Activated CD4-positive, CD25-positive, alpha-beta regulatory T cell treated with anti-CD3 and anti-CD28 coated beads, Interleukin-2, amount 50 U/mL, for 72 hours (primary cell): ENCODE results near the gene AREG.

Experiments
- DNase-seq: peaks from one replicate; pipeline ENCODE4 v3.0.0; 2021

Gene AREG

GRCh38 chr4:74433541-74434172 lies 11.3 kb upstream of the AREG start:
- no peak for DNase-seq

GRCh38 chr4:74435296-74435695 lies 9.6 kb upstream of the AREG start:
- DNase-seq: no peak

GRCh38 chr4:74437866-74438265 lies 7.1 kb upstream of the AREG start:
- DNase-seq: no peak

DNA sequence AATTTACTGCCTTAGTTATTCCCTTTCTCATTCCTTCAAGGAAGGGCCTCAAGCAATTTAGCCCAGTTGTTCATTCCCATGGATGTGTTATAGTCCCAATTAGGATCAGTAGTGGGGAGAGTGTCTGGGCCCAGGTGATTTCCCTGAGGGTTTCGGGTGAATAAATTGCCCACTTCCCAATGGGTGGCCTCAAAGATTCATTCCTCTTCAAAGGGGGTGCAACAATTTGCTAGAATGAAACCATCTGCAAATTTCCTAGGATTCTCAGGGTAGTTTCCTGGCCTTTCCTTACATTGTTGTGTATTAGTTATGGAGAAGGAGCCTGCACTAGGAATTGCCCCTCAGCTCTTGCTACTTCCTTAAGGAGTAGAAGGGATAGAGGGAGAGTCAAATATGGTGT lies 6.3 kb upstream of the AREG start:
- no peak for DNase-seq

GRCh38 chr4:74439952-74440351 lies 5.0 kb upstream of the AREG start:
- no peak for DNase-seq

GRCh38 chr4:74440356-74440755 lies 4.6 kb upstream of the AREG start:
- DNase-seq: no peak

DNA sequence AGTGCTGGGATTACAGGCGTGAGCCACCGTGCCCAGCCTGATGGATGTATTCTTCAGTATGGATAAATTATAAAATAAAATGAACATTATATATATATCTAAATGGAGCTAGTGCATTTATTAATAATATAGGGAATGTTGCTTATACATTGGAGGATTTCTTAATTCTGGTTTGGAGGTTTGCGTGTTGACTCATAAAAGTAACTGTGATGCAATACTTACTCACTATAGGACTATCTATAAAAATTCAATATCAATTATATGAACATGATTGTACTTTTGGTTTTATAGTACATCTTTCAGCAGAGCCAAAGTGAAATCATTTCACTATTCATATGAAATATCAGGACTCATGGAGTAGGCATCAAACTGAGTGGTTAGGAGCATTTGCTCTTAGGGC lies 3.2 kb upstream of the AREG start:
- no peak for DNase-seq

DNA sequence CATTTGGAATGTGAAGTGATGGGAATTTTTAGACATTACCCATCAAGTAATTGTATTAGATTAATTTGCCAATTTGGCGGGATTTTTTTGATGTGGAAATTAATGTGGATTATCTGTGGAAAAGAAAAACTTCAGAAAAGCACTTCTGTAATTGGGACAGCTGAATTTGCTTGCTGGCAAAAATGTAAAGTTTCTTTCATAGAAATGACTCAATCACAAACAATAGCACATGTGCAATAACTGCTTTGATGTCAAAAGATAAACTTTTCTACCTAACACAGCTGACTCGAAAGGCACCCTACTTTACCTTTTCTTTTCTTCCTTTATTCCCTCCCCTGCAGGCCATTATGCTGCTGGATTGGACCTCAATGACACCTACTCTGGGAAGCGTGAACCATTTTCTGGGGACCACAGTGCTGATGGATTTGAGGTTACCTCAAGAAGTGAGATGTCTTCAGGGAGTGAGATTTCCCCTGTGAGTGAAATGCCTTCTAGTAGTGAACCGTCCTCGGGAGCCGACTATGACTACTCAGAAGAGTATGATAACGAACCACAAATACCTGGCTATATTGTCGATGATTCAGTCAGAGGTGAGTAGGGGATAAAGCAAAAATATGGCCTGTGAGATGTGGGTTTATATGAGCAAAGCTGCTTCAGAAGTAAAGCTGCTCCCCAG lies 1.4 kb downstream of the AREG start:
- no peak for DNase-seq

GRCh38 chr4:74446896-74447295 lies 2.0 kb downstream of the AREG start:
- no peak for DNase-seq

GRCh38 chr4:74447636-74448233 lies 2.8 kb downstream of the AREG start:
- no peak for DNase-seq

GRCh38 chr4:74449571-74450297 lies 4.8 kb downstream of the AREG start:
- no peak for DNase-seq

GRCh38 chr4:74450298-74450683 lies 5.4 kb downstream of the AREG start:
- no peak for DNase-seq

DNA sequence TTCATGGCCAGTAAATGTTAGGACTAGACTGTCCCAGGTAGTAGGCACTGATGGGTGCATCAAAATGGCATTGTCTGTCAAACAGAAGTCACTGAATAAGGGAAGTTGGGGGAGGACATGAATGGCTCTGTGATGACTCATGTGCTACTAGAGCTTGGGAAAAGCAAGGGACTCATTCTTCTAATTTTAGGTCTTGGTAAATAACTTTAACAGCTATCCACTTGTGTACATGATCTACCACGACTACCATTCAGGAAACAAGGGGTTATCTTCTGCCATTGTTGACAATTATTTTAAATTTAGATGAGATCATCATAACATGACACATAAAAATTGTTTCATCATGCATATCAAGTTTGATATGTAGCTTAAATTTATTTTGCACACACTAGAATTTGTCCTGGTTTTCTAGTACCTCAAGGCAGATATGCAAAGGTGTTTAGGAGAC lies 6.3 kb downstream of the AREG start:
- no peak for DNase-seq

GRCh38 chr4:74453037-74453635 lies 8.2 kb downstream of the AREG start:
- no peak for DNase-seq

- no peak for DNase-seq
These were observed 9.2 kb downstream of the AREG start for GRCh38 chr4:74453829-74454742.

DNA sequence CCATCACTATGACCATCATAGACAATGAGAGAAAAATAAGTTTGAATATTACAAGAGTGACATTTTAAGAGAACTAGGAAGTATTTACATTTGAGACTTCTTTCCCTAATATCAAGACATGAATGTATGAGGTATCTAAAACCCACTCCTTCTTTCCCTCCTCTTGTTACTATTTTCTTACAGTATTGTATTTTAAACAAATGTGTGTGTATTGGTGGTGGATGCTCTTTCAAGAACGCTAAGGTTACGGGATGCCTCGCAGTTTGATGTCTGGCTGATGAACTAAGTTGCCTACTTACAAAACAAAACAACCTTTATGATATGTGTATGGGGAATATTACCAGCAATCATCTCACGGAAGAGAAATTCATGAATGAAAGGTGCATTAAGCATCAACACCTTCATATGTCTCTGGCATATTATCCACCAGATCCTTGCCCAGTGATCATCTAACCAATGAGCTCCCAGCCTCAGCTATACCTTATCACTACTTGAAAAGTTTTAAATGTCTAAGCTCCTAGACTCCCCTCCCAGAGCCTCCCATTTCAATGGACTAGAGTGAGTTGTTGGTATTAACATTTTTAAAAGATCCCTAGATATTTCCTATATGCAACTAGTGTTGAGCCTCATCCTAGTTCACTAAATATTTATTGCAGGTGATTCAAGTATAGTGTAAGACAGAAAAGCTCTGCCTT lies 10.6 kb downstream of the AREG start:
- no peak for DNase-seq

DNA sequence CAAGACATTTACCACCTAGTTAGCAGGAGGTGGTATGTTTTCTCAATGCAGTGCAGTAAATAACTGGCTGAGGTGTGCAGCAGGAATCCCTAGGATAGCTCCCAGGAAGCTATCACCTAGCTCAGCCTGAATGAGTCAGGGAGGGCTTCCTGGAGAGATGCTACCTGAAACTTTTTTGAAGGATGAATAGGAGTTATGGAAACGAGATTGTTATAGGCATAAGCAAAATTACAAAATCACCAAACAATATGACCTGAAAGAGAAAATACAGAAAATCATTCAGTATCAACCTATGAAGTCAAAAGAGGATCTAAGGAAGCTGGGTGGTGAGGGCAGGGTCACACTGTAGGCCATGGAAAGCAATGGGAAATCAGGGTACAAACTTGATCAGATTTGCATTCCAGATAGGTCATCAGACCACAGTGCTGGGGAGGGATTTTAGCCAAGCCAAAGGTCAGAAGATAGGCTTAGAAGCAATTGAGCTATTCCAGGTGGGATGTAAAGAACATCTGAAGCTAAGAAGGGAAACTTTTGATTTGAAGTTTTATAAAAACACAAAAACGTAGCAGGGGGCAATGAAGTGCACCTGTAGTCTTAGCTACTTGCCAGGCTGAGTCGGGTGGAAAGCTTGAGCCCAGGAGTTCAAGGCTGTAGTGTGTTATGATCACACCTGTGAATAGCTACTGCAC lies 11.3 kb downstream of the AREG start:
- no peak for DNase-seq

- DNase-seq: no peak
These were observed 12.0 kb downstream of the AREG start for GRCh38 chr4:74456849-74457395.

- no peak for DNase-seq
These were observed 15.9 kb downstream of the AREG start for GRCh38 chr4:74460833-74461232.

DNA sequence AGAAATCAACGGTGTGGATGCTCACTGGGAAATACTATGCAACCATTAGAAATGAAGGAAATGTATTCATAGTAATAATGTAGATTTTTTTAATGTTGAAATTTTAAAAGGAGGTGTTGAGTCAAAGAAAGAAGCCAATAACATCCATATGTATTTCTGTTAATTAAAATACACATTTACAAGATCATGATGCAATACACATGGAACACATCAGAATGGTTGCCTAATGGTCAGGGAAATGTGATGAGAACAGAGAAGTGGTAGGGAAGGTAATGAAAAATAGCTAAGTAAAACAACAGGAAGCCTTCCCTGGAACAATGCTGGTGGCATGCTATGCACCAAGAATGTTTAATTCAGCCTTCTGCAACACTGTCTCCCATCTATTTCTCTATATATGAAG lies 18.2 kb downstream of the AREG start:
- no peak for DNase-seq

- no peak for DNase-seq
These were observed 19.4 kb downstream of the AREG start for GRCh38 chr4:74464291-74464690.
